ENCODE results near the gene KRTAP24-1. TPM values are rescaled to one million over a fixed set of nuclear protein-coding genes. Genes with fewer than 3 reads are reported as not detected.

Gene KRTAP24-1
- total and polyA plus RNA-seq, 12 donors: not detected

DNA sequence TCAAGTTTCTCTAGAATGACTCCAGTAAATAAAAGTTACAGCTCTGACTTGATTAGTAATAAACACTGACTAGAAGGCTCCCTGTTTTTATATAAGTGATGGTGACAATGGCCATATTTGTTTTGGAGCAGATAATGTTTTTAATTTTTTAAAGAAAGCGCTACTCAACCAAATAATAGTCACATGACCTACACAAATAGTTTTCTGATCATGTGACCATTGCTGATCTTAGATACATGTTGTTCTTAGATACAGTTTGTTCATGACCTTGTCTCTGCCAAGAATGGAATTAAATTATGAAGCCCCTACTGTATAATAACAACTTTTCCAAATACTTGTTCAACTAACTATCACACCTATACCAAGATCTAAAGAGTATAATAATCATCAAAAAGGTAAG, 44.6 kb downstream of the KRTAP24-1 start:
- Histone ChIP-seq H3K36me3 (no peaks in the 10 kb centered on the region), H3K4me3 (no peak overlapping the region), H3K9me3 (no peaks in the 10 kb centered on the region), H3K4me1 (peaks cover 0 to 9% (median 0%) of the 10 kb centered on the region in 9 donors), H3K27me3 (no peaks in the 10 kb centered on the region), H3K27ac (no peak overlapping the region)
- ATAC-seq (no peak), DNase-seq (no peak)
- WGBS, 2 donors: 86 to 94% methylated on average over 1 of the region's 1 CpG
- TF ChIP-seq, protein P1, sequence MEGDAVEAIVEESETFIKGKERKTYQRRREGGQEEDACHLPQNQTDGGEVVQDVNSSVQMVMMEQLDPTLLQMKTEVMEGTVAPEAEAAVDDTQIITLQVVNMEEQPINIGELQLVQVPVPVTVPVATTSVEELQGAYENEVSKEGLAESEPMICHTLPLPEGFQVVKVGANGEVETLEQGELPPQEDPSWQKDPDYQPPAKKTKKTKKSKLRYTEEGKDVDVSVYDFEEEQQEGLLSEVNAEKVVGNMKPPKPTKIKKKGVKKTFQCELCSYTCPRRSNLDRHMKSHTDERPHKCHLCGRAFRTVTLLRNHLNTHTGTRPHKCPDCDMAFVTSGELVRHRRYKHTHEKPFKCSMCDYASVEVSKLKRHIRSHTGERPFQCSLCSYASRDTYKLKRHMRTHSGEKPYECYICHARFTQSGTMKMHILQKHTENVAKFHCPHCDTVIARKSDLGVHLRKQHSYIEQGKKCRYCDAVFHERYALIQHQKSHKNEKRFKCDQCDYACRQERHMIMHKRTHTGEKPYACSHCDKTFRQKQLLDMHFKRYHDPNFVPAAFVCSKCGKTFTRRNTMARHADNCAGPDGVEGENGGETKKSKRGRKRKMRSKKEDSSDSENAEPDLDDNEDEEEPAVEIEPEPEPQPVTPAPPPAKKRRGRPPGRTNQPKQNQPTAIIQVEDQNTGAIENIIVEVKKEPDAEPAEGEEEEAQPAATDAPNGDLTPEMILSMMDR (IDR thresholded peaks at IDR 0.05): no peak
- intact Hi-C loops (cut with DNase I): no loop called here

DNA sequence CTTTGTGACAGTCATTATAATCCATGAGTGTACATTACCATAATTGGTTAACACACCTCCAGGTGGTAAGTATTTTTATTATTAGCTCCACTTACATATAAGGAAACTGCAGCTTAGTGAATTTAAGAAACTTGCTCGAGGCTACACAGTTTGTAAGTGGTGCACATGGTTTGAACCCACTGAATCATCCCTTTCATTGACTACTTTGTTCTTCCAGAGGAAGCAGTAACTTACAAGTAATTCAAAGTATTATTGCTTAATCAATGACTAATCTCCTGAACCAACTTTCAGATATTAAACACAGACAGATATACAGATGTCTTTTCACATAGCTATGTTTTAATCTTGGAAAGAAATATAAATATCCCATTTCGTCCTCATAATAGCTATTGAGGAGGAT, 48.1 kb downstream of the KRTAP24-1 start:
- Histone ChIP-seq H3K9me3 (peaks cover 0 to 10% (median 0%) of the 10 kb centered on the region in 11 donors), H3K27me3 (no peaks in the 10 kb centered on the region), H3K27ac (no peak overlapping the region), H3K36me3 (no peaks in the 10 kb centered on the region), H3K4me1 (peaks cover 0 to 9% (median 0%) of the 10 kb centered on the region in 9 donors), H3K4me3 (no peak overlapping the region)
- WGBS, 2 donors: 59 to 68% methylated on average over 2 of the region's 2 CpGs
- DNase-seq (no peak), ATAC-seq (no peak)
- TF ChIP-seq, protein P1 (IDR thresholded peaks at IDR 0.05): no peak
- intact Hi-C loops (cut with DNase I): no loop called here

DNA sequence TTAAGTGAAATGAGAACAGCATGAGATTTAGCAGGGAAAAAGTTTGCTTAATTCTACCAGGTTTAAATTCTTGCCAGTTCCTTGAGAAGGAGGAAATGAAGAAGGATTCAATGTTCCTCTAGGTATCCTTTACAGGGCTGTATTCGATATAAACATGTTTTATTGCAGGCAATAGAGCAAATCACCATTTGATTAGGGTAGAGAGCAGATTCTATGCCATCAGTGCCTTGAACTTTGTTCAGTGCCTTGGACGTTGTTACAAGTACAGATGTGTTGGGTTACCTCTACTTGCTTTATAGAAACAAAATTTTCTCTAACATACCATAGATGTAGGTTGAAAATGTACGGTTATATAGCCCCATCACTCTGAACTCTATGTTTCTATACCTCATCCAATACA, 48.7 kb downstream of the KRTAP24-1 start:
- Histone ChIP-seq H3K27me3 (no peaks in the 10 kb centered on the region), H3K9me3 (peaks cover 0 to 10% (median 0%) of the 10 kb centered on the region in 11 donors), H3K4me1 (peaks cover 0 to 9% (median 0%) of the 10 kb centered on the region in 9 donors), H3K27ac (no peak overlapping the region), H3K36me3 (no peaks in the 10 kb centered on the region), H3K4me3 (no peak overlapping the region)
- ATAC-seq: no peak
- DNase-seq: no peak
- TF ChIP-seq, protein P1 (IDR thresholded peaks at IDR 0.05): no peak
- intact Hi-C loops (cut with DNase I): no loop called here
- 63 to 82% methylated on average over 3 of the region's 3 CpGs for WGBS, 2 donors

DNA sequence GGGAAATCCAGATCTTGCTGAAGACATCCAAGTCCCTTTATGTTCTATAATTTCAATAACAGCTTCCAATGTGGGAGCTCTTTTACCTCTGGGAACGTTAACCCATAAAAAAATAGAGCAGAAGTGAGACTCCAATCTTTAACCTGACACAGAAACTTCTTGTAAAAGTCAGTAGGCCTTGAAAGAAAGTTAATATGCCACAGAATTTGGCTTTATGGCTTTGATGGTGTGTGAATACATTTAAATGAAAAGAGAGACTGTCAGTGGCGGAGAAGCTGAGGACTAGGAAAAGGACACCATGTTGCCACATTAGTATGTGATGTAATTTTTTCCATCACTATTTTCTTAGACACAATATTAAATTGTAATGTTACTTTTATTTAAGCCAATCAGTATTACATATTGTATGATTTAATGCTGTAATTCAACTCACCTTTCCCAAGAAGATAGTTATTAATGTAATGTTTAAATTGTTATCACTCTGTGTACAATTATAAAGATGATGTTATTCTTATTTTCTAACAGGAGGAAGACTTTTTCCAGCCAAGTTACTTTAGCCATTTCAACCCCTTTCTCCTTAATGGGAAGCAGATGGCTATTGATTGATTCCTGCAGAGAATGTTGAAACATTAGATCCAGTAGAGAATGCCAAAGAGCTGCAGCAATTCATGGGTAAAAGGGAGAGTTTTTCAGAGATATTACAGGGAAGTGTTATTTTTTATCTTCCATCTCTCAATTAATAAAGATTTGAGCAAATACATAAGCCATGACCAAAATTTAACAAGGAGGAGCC, 49.3 kb downstream of the KRTAP24-1 start:
- intact Hi-C loops (cut with DNase I): no loop called here
- no peak for ATAC-seq
- TF ChIP-seq, protein P1 (IDR thresholded peaks at IDR 0.05): no peak
- H3K36me3 ChIP-seq: no peaks in the 10 kb centered on the region
- H3K27me3 ChIP-seq: no peaks in the 10 kb centered on the region
- 70 to 72% methylated on average over 2 of the region's 2 CpGs for WGBS, 2 donors
- no peak overlapping the region for H3K27ac ChIP-seq
- no peak overlapping the region for H3K4me3 ChIP-seq
- peaks cover 0 to 10% (median 0%) of the 10 kb centered on the region in 11 donors for H3K9me3 ChIP-seq
- peaks cover 0 to 12% (median 0%) of the 10 kb centered on the region in 9 donors for H3K4me1 ChIP-seq
- no peak for DNase-seq
